ENCODE results near the gene SLC16A8. TPM values are rescaled to one million over a fixed set of nuclear protein-coding genes. Genes with fewer than 3 reads are reported as not detected.

The SLC16A8 gene
- total RNA-seq, 2 experiments from 2014 or later, result not detected

- ChIA-PET CTCF (no interaction called here), POLR2A (no interaction called here)
- Mint-ChIP-seq H3K4me1 (no peaks in the 10 kb centered on the region), H3K4me3 (no peak overlapping the region), H3K27me3 (no peaks in the 10 kb centered on the region), H3K27ac (no peak overlapping the region), H3K36me3 (ENCODE audit: low read depth) (no peaks in the 10 kb centered on the region), H3K9me3 (no peaks in the 10 kb centered on the region)
- DNase-seq, result no peak
These were observed 47.5 kb downstream of the SLC16A8 start for GRCh38 chr22:38036392-38037062.

DNA sequence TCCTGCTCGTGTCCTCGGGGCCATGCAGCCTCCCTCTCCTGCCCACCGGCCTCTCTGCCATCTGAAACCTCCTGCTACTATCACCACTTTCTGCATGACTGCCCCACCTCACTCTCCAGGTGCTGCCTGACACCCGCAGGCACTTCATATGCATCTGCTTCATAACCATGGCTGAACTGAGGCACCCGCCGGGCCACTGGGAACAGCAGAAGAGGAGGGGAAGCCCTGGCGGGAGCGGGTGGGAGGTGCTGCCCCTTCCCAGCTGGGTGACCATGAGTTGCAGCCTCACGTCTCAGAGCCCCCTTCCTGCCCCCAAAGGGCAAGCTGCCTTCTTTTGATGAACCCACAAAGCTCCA is 48.5 kb downstream of the SLC16A8 start:
- no peak for DNase-seq
- H3K27ac Mint-ChIP-seq, result no peak overlapping the region
- H3K4me1 Mint-ChIP-seq, result no peaks in the 10 kb centered on the region
- no peaks in the 10 kb centered on the region for H3K9me3 Mint-ChIP-seq
- H3K36me3 Mint-ChIP-seq (ENCODE audit: low read depth), result no peaks in the 10 kb centered on the region
- no peak overlapping the region for H3K4me3 Mint-ChIP-seq
- ChIA-PET CTCF (no interaction called here), POLR2A (no interaction called here)
- no peaks in the 10 kb centered on the region for H3K27me3 Mint-ChIP-seq

GRCh38 chr22:38034884-38035529 is 49.0 kb downstream of the SLC16A8 start:
- Mint-ChIP-seq H3K4me1 (no peaks in the 10 kb centered on the region), H3K27me3 (no peaks in the 10 kb centered on the region), H3K36me3 (ENCODE audit: low read depth) (no peaks in the 10 kb centered on the region), H3K9me3 (no peaks in the 10 kb centered on the region), H3K27ac (no peak overlapping the region), H3K4me3 (no peak overlapping the region)
- ChIA-PET POLR2A (no interaction called here), CTCF (no interaction called here)
- no peak for DNase-seq

DNA sequence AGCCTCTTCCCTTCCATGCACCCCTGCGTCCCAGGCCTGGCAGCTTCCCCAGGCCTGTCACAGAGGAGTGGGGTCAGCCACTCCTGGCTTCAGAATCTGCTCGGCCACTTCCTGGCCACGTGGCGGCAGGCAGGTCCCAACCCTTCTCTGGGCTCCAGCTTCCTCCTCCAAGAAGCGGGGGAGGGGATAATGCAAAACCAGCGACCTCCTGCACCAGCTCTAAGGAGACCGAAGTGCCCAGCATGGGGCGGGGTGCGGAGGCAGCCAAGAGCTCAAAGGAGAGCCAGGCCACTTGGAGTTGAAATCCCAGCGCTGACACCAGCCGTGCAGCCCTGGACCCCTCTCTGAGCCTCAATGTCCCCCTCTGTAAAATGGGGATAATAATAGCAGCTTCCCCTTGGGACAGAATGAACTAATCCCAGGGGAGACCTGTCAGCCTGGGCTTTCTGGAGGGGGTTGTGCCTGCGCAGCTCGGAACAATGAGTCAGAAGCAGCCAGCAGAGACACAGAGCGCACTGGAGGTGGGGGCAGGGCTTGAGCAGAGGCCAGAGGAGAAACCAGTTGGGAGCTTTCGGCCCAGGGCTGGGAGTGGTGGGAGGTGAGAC is 49.6 kb downstream of the SLC16A8 start:
- CTCF ChIA-PET, result no interaction called here
- Mint-ChIP-seq H3K36me3 (ENCODE audit: low read depth) (no peaks in the 10 kb centered on the region), H3K4me3 (no peak overlapping the region), H3K27me3 (no peaks in the 10 kb centered on the region), H3K9me3 (no peaks in the 10 kb centered on the region), H3K4me1 (no peaks in the 10 kb centered on the region), H3K27ac (no peak overlapping the region)
- POLR2A ChIA-PET, result interaction anchor here (0.9 kb wide), 1 partner anchor 9 kb away, joined by 3 read pairs; no protein-coding TSS in a partner anchor
- DNase-seq, result no peak

- ChIA-PET CTCF (no interaction called here), POLR2A (interaction anchor here (0.9 kb wide), 1 partner anchor 10 kb away, joined by 3 read pairs; no protein-coding TSS in a partner anchor)
- H3K9me3 Mint-ChIP-seq, result no peaks in the 10 kb centered on the region
- DNase-seq, result no peak
- H3K36me3 Mint-ChIP-seq (ENCODE audit: low read depth), result no peaks in the 10 kb centered on the region
- no peak overlapping the region for H3K27ac Mint-ChIP-seq
- no peaks in the 10 kb centered on the region for H3K4me1 Mint-ChIP-seq
- H3K4me3 Mint-ChIP-seq, result no peak overlapping the region
- no peaks in the 10 kb centered on the region for H3K27me3 Mint-ChIP-seq
These were observed 50.3 kb downstream of the SLC16A8 start for GRCh38 chr22:38033522-38034277.

DNA sequence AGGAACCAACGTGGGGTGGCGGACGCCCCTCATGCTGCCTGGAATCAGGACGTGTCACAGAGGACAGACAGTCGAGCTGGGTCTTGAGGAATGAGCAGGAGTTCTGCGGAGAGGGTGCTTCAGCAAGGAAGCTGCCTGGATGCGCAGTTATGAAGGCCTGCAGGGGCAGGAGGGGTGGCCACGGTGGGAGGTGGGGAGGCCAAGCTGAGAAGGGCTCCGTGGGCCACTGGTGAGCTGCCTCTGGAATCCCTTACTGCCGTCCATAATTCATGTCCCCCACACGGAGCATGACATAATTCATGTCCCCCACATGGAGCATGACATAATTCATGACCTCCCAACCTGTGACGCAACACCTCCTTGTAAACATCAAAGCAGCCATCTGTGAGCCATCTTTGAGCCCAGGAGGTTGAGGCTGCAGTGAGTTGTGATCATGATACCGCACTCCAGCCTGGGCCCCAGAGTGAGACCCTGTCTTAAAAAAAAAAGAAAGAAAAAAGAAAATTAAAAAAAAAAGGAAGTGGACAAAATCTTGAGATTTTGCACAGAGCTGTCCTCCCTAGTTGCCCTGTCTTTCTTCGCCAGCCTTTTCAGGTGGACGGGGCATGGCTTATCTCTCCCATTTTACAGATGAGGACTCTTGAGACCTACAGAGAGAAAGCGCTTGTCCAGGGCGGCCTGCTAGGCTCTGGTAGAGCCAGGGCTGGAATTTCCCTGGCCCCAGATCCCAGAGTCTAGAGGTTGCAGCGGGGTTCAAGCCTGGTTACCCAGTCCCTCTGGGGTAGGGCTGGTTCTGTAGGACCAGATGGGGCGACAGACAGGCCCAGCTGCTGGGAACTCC is 51.1 kb downstream of the SLC16A8 start:
- ChIA-PET POLR2A (interaction anchor here (0.9 kb wide), 1 partner anchor 11 kb away, joined by 3 read pairs; no protein-coding TSS in a partner anchor), CTCF (no interaction called here)
- DNase-seq, result no peak
- no peaks in the 10 kb centered on the region for H3K36me3 Mint-ChIP-seq (ENCODE audit: low read depth)
- H3K27ac Mint-ChIP-seq, result no peak overlapping the region
- H3K27me3 Mint-ChIP-seq, result no peaks in the 10 kb centered on the region
- no peak overlapping the region for H3K4me3 Mint-ChIP-seq
- no peaks in the 10 kb centered on the region for H3K9me3 Mint-ChIP-seq
- H3K4me1 Mint-ChIP-seq, result no peaks in the 10 kb centered on the region

DNA sequence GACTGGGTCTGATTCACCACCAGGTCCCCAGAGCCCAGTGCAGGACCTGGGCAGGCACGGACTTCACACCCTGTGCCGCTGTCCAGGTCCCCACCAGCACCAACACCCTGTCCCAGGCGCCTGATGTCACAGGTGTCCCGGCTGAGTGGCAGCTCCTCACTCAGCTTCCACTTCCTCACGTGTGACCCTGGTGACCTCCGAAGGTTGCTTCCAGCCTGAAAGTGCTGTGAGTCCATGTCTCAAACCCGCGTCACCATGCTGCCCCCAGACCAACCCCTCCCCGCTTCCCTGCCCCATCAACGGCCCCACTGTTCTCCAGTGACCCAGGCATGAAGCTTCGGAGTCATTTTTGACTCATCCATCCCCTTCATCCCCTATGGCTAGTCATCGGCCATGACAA is 52.5 kb downstream of the SLC16A8 start:
- Mint-ChIP-seq H3K27me3 (no peaks in the 10 kb centered on the region), H3K9me3 (no peaks in the 10 kb centered on the region), H3K27ac (no peak overlapping the region), H3K4me1 (no peaks in the 10 kb centered on the region), H3K4me3 (no peak overlapping the region), H3K36me3 (ENCODE audit: low read depth) (no peaks in the 10 kb centered on the region)
- DNase-seq, result no peak
- POLR2A ChIA-PET, result no interaction called here
- CTCF ChIA-PET, result no interaction called here

DNA sequence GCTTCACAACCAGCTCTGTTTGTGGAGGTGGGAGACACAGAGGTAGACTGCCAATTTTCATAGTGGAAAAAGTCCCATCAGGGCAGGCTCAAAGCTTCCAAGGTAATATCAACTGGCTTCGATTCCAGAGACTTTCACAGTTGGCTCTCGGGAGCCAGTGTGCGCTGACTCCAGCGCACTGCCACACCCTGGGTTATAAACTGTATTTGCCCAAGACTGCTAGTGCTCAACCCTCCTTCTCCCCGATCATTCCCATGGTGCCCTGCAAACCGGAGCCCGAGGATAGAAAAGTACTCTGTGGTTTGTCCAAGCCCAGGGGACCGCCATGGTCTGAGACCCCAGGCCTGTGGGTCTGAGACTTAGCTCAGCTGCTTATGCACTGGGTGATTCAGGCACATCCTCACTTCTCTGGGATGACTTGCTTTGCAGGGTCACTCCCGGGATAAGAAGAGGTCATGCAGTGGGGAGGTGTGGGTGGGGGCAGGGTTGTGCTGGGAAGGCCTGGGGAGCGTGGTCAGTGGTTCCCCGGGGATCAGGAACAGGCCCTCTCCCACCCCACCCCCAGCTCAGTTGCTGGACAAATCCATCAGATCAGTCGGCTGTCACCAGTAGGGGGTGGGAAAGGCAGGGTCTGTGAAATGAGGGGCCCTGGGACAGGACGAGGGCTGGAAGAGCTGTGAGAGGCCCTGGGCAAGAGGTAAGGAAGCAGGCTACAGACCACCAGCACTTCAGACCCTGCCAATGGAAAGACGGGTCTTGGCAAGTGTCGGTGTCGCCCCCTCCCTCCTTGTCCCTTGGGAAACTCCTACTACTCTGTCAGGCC is 53.5 kb downstream of the SLC16A8 start:
- POLR2A ChIA-PET, result no interaction called here
- H3K27me3 Mint-ChIP-seq, result no peaks in the 10 kb centered on the region
- no peaks in the 10 kb centered on the region for H3K36me3 Mint-ChIP-seq (ENCODE audit: low read depth)
- CTCF ChIA-PET, result no interaction called here
- H3K27ac Mint-ChIP-seq, result no peak overlapping the region
- H3K4me3 Mint-ChIP-seq, result no peak overlapping the region
- DNase-seq, result no peak
- no peaks in the 10 kb centered on the region for H3K4me1 Mint-ChIP-seq
- no peaks in the 10 kb centered on the region for H3K9me3 Mint-ChIP-seq

DNA sequence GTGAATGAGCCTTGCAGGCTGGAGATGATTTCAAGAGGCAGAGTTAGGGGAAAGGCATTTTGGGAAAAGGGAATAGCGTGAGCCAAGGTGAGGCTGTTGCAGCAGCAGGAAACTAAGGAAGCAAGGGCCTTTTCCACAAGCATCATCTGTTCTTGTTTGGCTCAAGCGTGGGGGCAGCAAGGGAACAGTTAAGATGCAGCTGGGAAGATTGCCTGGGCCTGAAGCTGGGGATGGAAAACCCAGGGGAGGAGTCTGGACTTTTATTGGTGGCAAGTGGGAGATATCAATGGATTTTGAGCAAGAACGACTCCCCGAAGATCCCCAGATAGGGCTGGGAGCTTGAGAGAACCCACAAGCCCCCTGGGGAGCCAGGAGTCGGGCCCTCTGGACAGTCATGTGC is 54.1 kb downstream of the SLC16A8 start:
- Mint-ChIP-seq H3K9me3 (no peaks in the 10 kb centered on the region), H3K27me3 (peaks cover 3% of the 10 kb centered on the region), H3K4me1 (no peaks in the 10 kb centered on the region), H3K4me3 (no peak overlapping the region), H3K27ac (no peak overlapping the region), H3K36me3 (ENCODE audit: low read depth) (no peaks in the 10 kb centered on the region)
- ChIA-PET POLR2A (no interaction called here), CTCF (no interaction called here)
- DNase-seq, result no peak

- Mint-ChIP-seq H3K27ac (no peak overlapping the region), H3K36me3 (ENCODE audit: low read depth) (no peaks in the 10 kb centered on the region), H3K4me3 (no peak overlapping the region), H3K27me3 (peaks cover 3% of the 10 kb centered on the region), H3K9me3 (no peaks in the 10 kb centered on the region), H3K4me1 (no peaks in the 10 kb centered on the region)
- POLR2A ChIA-PET, result no interaction called here
- CTCF ChIA-PET, result no interaction called here
- no peak for DNase-seq
These were observed 54.6 kb downstream of the SLC16A8 start for GRCh38 chr22:38029370-38029769.

- POLR2A ChIA-PET, result no interaction called here
- CTCF ChIA-PET, result no interaction called here
- H3K4me1 Mint-ChIP-seq, result no peaks in the 10 kb centered on the region
These were observed 55.4 kb downstream of the SLC16A8 start for GRCh38 chr22:38028344-38029130.

More at GRCh38 chr22:38028344-38029130, 55.4 kb downstream of the SLC16A8 start:
- no peak for DNase-seq
- Mint-ChIP-seq H3K36me3 (ENCODE audit: low read depth) (no peaks in the 10 kb centered on the region), H3K27me3 (peaks cover 3% of the 10 kb centered on the region), H3K9me3 (no peaks in the 10 kb centered on the region), H3K4me3 (no peak overlapping the region), H3K27ac (no peak overlapping the region)

Data from activated CD4-positive, alpha-beta memory T cell treated with anti-CD3 and anti-CD28 coated beads, Interleukin-2, amount 10 ng/mL, durations not matched to agents 7 days and 5 days (primary cell).